Ramos (cell line): ENCODE results near the gene TMPRSS11D.

ENCODE experiments used
- in situ Hi-C: fragments of 300-500 bp; cut with MboI; formaldehyde crosslinking; loops from one replicate; pipeline ENCODE4 v1.14.3; 2022; ENCODE audit warnings: low sequenced_read_pairs; ENCODE audit not compliant: unreplicated experiment

TMPRSS11D gene

DNA sequence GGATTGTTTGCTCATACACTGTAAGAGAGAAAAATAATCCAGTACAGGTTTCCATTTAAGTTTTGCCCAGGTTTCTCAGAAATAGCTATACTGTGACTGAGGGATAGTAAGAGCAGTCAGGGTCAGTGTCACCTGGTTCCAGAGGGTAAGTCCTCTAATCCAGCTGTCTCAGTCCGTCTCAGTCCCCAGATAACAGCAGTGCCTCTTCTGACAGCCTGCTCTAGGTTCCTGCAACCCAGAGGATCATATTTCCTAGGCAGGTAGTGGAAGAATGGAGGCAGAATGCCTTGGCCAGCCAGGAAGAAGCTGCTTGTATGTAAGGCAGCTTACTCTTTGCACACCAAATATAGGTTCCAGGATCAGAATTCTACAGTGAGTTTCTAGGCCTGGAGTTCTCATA, 107.1 kb downstream of the TMPRSS11D start:
- in situ Hi-C loops: no loop called here
